ENCODE measurements around the gene SLC13A1.

- TF ChIP-seq CTCF (IDR thresholded peaks at IDR 0.05) (no peak), POLR2A (IDR thresholded peaks at IDR 0.05) (no peak)
Measured at GRCh38 chr7:123096434-123096833, 103.3 kb downstream of the SLC13A1 start.
